Activated CD8-positive, alpha-beta memory T cell treated with anti-CD3 and anti-CD28 coated beads, Interleukin-2, amount 50 U/mL, for 4 hours (primary cell): ENCODE measurements around the gene KLHL18.
"Not testable (repeated sequence)": the region's sequence is repeated elsewhere in the genome, so short reads cannot be mapped to it uniquely, and the experiment has no call there.

Source experiments
- DNase-seq: peaks from one replicate; pipeline ENCODE4 v3.0.0-alpha.2; 2020

KLHL18 gene

GRCh38 chr3:47282424-47283192, at the start of gene KLHL18, which contains the start of gene KIF9:
Gene KLHL18, plus strand, starts transcription at chr3:47282944. Its CDS starts 22 bp downstream, at chr3:47282966.
Gene KIF9, minus strand, starts transcription at chr3:47282799. Its CDS starts 5,425 bp downstream, at chr3:47277374.
- DNase-seq: peak; percentile 94

GRCh38 chr3:47238017-47238416, 44.7 kb upstream of the KLHL18 start:
- DNase-seq: no peak

- no peak for DNase-seq
Measured at GRCh38 chr3:47239929-47240328, 42.8 kb upstream of the KLHL18 start.

GRCh38 chr3:47243419-47244147, 39.2 kb upstream of the KLHL18 start:
- no peak for DNase-seq

GRCh38 chr3:47244531-47245100, 38.1 kb upstream of the KLHL18 start:
- no peak for DNase-seq

GRCh38 chr3:47245271-47245670, 37.5 kb upstream of the KLHL18 start:
- no peak for DNase-seq

- DNase-seq: no peak
Measured at GRCh38 chr3:47247131-47248064, 35.3 kb upstream of the KLHL18 start.

GRCh38 chr3:47250309-47251060, 32.3 kb upstream of the KLHL18 start:
- no peak for DNase-seq

- not testable (repeated sequence) for DNase-seq
Measured at GRCh38 chr3:47251085-47251484, 31.7 kb upstream of the KLHL18 start.

GRCh38 chr3:47251689-47252088, 31.1 kb upstream of the KLHL18 start:
- DNase-seq: no peak

GRCh38 chr3:47256331-47256730, 26.4 kb upstream of the KLHL18 start:
- not testable (repeated sequence) for DNase-seq

- DNase-seq: no peak
Measured at GRCh38 chr3:47259114-47259513, 23.6 kb upstream of the KLHL18 start.

GRCh38 chr3:47260605-47261004, 22.1 kb upstream of the KLHL18 start:
- no peak for DNase-seq

- no peak for DNase-seq
Measured at GRCh38 chr3:47261301-47261700, 21.4 kb upstream of the KLHL18 start.

- no peak for DNase-seq
Measured at GRCh38 chr3:47265008-47265407, 17.7 kb upstream of the KLHL18 start.

- no peak for DNase-seq
Measured at GRCh38 chr3:47265725-47266428, 16.9 kb upstream of the KLHL18 start.

GRCh38 chr3:47266709-47267489, 15.8 kb upstream of the KLHL18 start:
- DNase-seq: peak; percentile 58

GRCh38 chr3:47267490-47267824, 15.3 kb upstream of the KLHL18 start:
- DNase-seq: no peak

GRCh38 chr3:47270526-47270925, 12.2 kb upstream of the KLHL18 start:
- no peak for DNase-seq

GRCh38 chr3:47273564-47273963, 9.2 kb upstream of the KLHL18 start:
- no peak for DNase-seq

GRCh38 chr3:47274652-47275051, 8.1 kb upstream of the KLHL18 start:
- no peak for DNase-seq
